Ishikawa (cell line): ENCODE data around the gene TRIO.

Experiments used
- CREB1 ChIP-seq: IDR thresholded peaks from 2 replicates; pipeline ENCODE4 v1.6.1; 2012; ENCODE audit warnings: low read depth
- EGR1 ChIP-seq: IDR thresholded peaks from 2 replicates; pipeline ENCODE4 v1.6.1; 2012
- EP300 ChIP-seq: IDR thresholded peaks from 2 replicates; pipeline ENCODE4 v1.6.1; 2012; ENCODE audit warnings: borderline replicate concordance
- FOXM1 ChIP-seq: IDR thresholded peaks from 2 replicates; pipeline ENCODE4 v1.6.1; 2012; ENCODE audit warnings: low read depth, borderline replicate concordance
- MAX ChIP-seq: IDR thresholded peaks from 2 replicates; pipeline ENCODE4 v1.6.1; 2012
- NFIC ChIP-seq: IDR thresholded peaks from 2 replicates; pipeline ENCODE4 v1.6.1; 2012
- REST ChIP-seq: IDR thresholded peaks from 2 replicates; pipeline ENCODE4 v1.6.1; 2012; ENCODE audit warnings: low read depth, mild to moderate bottlenecking

GRCh38 chr5:14522721-14523120 is 379.6 kb downstream of the TRIO start:
- TF ChIP-seq REST = no peak
- TF ChIP-seq NFIC = no peak
- no peak for TF ChIP-seq EGR1
- no peak for TF ChIP-seq EP300
- TF ChIP-seq FOXM1 = no peak
- TF ChIP-seq MAX = no peak
- no peak for TF ChIP-seq CREB1
